ENCODE data around the gene ZNF93.
"Not testable (repeated sequence)": the region's sequence is repeated elsewhere in the genome, so short reads cannot be mapped to it uniquely, and the experiment has no call there.

The ZNF93 gene

DNA sequence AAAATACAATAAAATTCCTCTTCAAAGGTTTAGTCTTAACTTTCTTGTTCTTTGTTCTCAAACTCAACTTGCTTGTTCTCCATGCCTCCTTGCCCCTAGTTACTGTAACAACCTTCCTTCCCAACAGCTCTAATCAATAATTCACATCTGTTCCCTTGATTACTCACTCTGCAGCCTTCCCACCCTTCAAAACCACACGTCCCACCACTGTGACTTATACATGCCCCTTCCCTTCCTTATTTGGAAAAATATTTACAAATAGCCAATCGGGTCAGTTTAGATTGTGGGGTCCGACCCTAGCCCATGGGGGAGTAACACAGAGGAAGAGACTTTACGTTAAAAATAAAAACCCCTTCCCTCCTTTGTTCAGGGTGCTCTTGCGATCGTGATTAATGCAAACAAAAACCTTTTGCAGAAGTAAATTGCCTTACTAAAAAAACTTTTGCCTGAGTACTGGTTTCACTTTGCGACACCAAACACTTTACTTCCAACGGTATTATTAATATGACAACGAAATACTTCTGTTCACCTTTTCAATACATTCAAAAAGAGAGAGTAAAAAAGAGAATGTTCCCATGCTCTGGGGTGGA, 512 bp upstream of the ZNF93 start:
- H3K4me3 ChIP-seq (ENCODE audit: control insufficient read depth in 1 of 7, extremely low read depth in 1 of 7, insufficient read depth in 4 of 7, low read depth in 2 of 7, low read length in 6 of 7), result peak overlapping the region; percentile 79 to 98 (median 94)
- peak overlapping the region; percentile 85 to 94 for H3K27ac ChIP-seq (ENCODE audit: insufficient read depth in 1 of 2, low read depth in 1 of 2, low read length in 2 of 2, poor library complexity in 1 of 2, severe bottlenecking in 2 of 2)
- 3% methylated on average over 5 of the region's 9 CpGs for WGBS (ENCODE audit: insufficient coverage)

GRCh38 chr19:19907551-19907950, 6.8 kb downstream of the ZNF93 start:
- WGBS (ENCODE audit: insufficient coverage), result 100% methylated on average over 1 of the region's 3 CpGs
- H3K4me1 ChIP-seq (ENCODE audit: control extremely low read depth in 1 of 4, control insufficient read depth in 4 of 4, insufficient read depth in 4 of 4, low read length in 3 of 4); DNase-seq; POLR2A ChIA-PET; CTCF ChIA-PET; H3K27me3 ChIP-seq (replicated peaks in 2 of 5; ENCODE audit: control insufficient read depth in 4 of 5, insufficient read depth in 5 of 5, low read length in 4 of 5); H3K4me3 ChIP-seq (ENCODE audit: control insufficient read depth in 1 of 7, extremely low read depth in 1 of 7, insufficient read depth in 4 of 7, low read depth in 2 of 7, low read length in 6 of 7); H3K27ac ChIP-seq (ENCODE audit: insufficient read depth in 1 of 2, low read depth in 1 of 2, low read length in 2 of 2, poor library complexity in 1 of 2, severe bottlenecking in 2 of 2): not testable (repeated sequence)
- Histone ChIP-seq H3K9me3 (ENCODE audit: control extremely low read depth in 1 of 5, control insufficient read depth in 4 of 5, insufficient read depth in 2 of 5, low read depth in 1 of 5, low read length in 4 of 5) (peaks cover 9 to 78% (median 41%) of the 10 kb centered on the region in 5 experiments), H3K36me3 (ENCODE audit: control insufficient read depth in 4 of 4, insufficient read depth in 4 of 4, low read length in 3 of 4) (peaks cover 24 to 65% (median 34%) of the 10 kb centered on the region in 4 experiments)

More for the DNA sequence above, 512 bp upstream of the ZNF93 start:
- Histone ChIP-seq H3K4me1 (ENCODE audit: control extremely low read depth in 1 of 4, control insufficient read depth in 4 of 4, insufficient read depth in 4 of 4, low read length in 3 of 4) (peaks cover 0 to 15% (median 6%) of the 10 kb centered on the region in 4 experiments), H3K9me3 (ENCODE audit: control extremely low read depth in 1 of 5, control insufficient read depth in 4 of 5, insufficient read depth in 2 of 5, low read depth in 1 of 5, low read length in 4 of 5) (peaks cover 1 to 51% (median 31%) of the 10 kb centered on the region in 5 experiments), H3K27me3 (replicated peaks in 2 of 5; ENCODE audit: control insufficient read depth in 4 of 5, insufficient read depth in 5 of 5, low read length in 4 of 5) (no peaks in the 10 kb centered on the region), H3K36me3 (ENCODE audit: control insufficient read depth in 4 of 4, insufficient read depth in 4 of 4, low read length in 3 of 4) (peaks cover 9 to 17% (median 14%) of the 10 kb centered on the region in 4 experiments)
- CTCF ChIA-PET, result interaction anchor here (1.5 kb wide), 1 partner anchor 30 kb away, joined by 3 read pairs; no protein-coding TSS in a partner anchor
- DNase-seq, result peak; percentile 86 to 96 (median 94)
- POLR2A ChIA-PET, result interaction anchor here (0.7 to 2.3 kb wide), 3 partner anchors 34 to 1496 kb away, joined by 3 to 12 read pairs (median 6); partner anchors contain the start of genes ZNF253 and ZNF506

- Histone ChIP-seq H3K4me1 (ENCODE audit: control extremely low read depth in 1 of 4, control insufficient read depth in 4 of 4, insufficient read depth in 4 of 4, low read length in 3 of 4) (no peaks in the 10 kb centered on the region), H3K36me3 (ENCODE audit: control insufficient read depth in 4 of 4, insufficient read depth in 4 of 4, low read length in 3 of 4) (peaks cover 17 to 75% (median 33%) of the 10 kb centered on the region in 4 experiments), H3K9me3 (ENCODE audit: control extremely low read depth in 1 of 5, control insufficient read depth in 4 of 5, insufficient read depth in 2 of 5, low read depth in 1 of 5, low read length in 4 of 5) (peaks cover 9 to 82% (median 43%) of the 10 kb centered on the region in 5 experiments), H3K27me3 (replicated peaks in 2 of 5; ENCODE audit: control insufficient read depth in 4 of 5, insufficient read depth in 5 of 5, low read length in 4 of 5) (no peaks in the 10 kb centered on the region), H3K4me3 (ENCODE audit: control insufficient read depth in 1 of 7, extremely low read depth in 1 of 7, insufficient read depth in 4 of 7, low read depth in 2 of 7, low read length in 6 of 7) (peak overlapping the region in 1 of 7 experiments; percentile 25), H3K27ac (ENCODE audit: insufficient read depth in 1 of 2, low read depth in 1 of 2, low read length in 2 of 2, poor library complexity in 1 of 2, severe bottlenecking in 2 of 2) (no peak overlapping the region)
- DNase-seq, result no peak
- WGBS (ENCODE audit: insufficient coverage), result 100% methylated on average over 2 of the region's 2 CpGs
- POLR2A ChIA-PET, result no interaction called here
- CTCF ChIA-PET, result no interaction called here
Measured at GRCh38 chr19:19909654-19910053, 8.9 kb downstream of the ZNF93 start.

GRCh38 chr19:19911150-19911549, 10.4 kb downstream of the ZNF93 start:
- POLR2A ChIA-PET, result no interaction called here
- Histone ChIP-seq H3K9me3 (ENCODE audit: control extremely low read depth in 1 of 5, control insufficient read depth in 4 of 5, insufficient read depth in 2 of 5, low read depth in 1 of 5, low read length in 4 of 5) (peaks cover 9 to 74% (median 33%) of the 10 kb centered on the region in 5 experiments), H3K27me3 (replicated peaks in 2 of 5; ENCODE audit: control insufficient read depth in 4 of 5, insufficient read depth in 5 of 5, low read length in 4 of 5) (no peaks in the 10 kb centered on the region), H3K36me3 (ENCODE audit: control insufficient read depth in 4 of 4, insufficient read depth in 4 of 4, low read length in 3 of 4) (peaks cover 8 to 76% (median 30%) of the 10 kb centered on the region in 4 experiments), H3K4me3 (ENCODE audit: control insufficient read depth in 1 of 7, extremely low read depth in 1 of 7, insufficient read depth in 4 of 7, low read depth in 2 of 7, low read length in 6 of 7) (peak overlapping the region in 1 of 7 experiments; percentile 19), H3K27ac (ENCODE audit: insufficient read depth in 1 of 2, low read depth in 1 of 2, low read length in 2 of 2, poor library complexity in 1 of 2, severe bottlenecking in 2 of 2) (no peak overlapping the region), H3K4me1 (ENCODE audit: control extremely low read depth in 1 of 4, control insufficient read depth in 4 of 4, insufficient read depth in 4 of 4, low read length in 3 of 4) (no peaks in the 10 kb centered on the region)
- CTCF ChIA-PET, result no interaction called here
- no peak for DNase-seq
- no CpG with 5 or more reads among the region's 1 CpG for WGBS (ENCODE audit: insufficient coverage)

- CTCF ChIA-PET, result no interaction called here
- Histone ChIP-seq H3K9me3 (ENCODE audit: control extremely low read depth in 1 of 5, control insufficient read depth in 4 of 5, insufficient read depth in 2 of 5, low read depth in 1 of 5, low read length in 4 of 5) (peaks cover 5 to 59% (median 27%) of the 10 kb centered on the region in 5 experiments), H3K36me3 (ENCODE audit: control insufficient read depth in 4 of 4, insufficient read depth in 4 of 4, low read length in 3 of 4) (peaks cover 5 to 76% (median 29%) of the 10 kb centered on the region in 4 experiments), H3K4me3 (ENCODE audit: control insufficient read depth in 1 of 7, extremely low read depth in 1 of 7, insufficient read depth in 4 of 7, low read depth in 2 of 7, low read length in 6 of 7) (no peak overlapping the region), H3K4me1 (ENCODE audit: control extremely low read depth in 1 of 4, control insufficient read depth in 4 of 4, insufficient read depth in 4 of 4, low read length in 3 of 4) (no peaks in the 10 kb centered on the region), H3K27me3 (replicated peaks in 2 of 5; ENCODE audit: control insufficient read depth in 4 of 5, insufficient read depth in 5 of 5, low read length in 4 of 5) (no peaks in the 10 kb centered on the region), H3K27ac (ENCODE audit: insufficient read depth in 1 of 2, low read depth in 1 of 2, low read length in 2 of 2, poor library complexity in 1 of 2, severe bottlenecking in 2 of 2) (no peak overlapping the region)
- no peak for DNase-seq
- 100% methylated on average over 1 of the region's 3 CpGs for WGBS (ENCODE audit: insufficient coverage)
- POLR2A ChIA-PET, result interaction anchor here (0.6 kb wide), 1 partner anchor 93 kb away, joined by 3 read pairs; the partner anchor contains the start of gene ZNF506
Measured at GRCh38 chr19:19914596-19914995, 13.8 kb downstream of the ZNF93 start.

DNA sequence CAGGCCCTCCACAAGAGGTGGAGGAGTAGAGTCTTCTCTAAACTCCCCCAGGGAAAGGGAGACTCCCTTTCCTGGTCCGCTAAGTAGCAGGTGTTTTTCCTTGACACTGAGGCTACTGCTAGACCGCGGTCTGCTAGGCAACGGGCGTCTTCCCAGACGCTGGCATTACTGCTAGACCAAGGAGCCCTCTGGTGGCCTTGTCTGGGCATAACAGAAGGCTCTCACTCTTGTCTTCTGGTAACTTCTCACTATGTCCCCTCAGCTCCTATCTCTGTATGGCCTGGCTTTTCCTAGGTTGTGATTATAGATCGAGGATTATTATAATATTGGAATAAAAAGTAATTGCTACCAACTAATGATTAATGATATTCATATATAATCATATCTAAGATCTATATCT, 29.7 kb downstream of the ZNF93 start:
- Histone ChIP-seq H3K9me3 (ENCODE audit: control extremely low read depth in 1 of 5, control insufficient read depth in 4 of 5, insufficient read depth in 2 of 5, low read depth in 1 of 5, low read length in 4 of 5) (peaks cover 15 to 78% (median 54%) of the 10 kb centered on the region in 5 experiments), H3K36me3 (ENCODE audit: control insufficient read depth in 4 of 4, insufficient read depth in 4 of 4, low read length in 3 of 4) (peaks cover 17 to 82% (median 43%) of the 10 kb centered on the region in 4 experiments)
- H3K27me3 ChIP-seq (replicated peaks in 2 of 5; ENCODE audit: control insufficient read depth in 4 of 5, insufficient read depth in 5 of 5, low read length in 4 of 5); H3K4me3 ChIP-seq (ENCODE audit: control insufficient read depth in 1 of 7, extremely low read depth in 1 of 7, insufficient read depth in 4 of 7, low read depth in 2 of 7, low read length in 6 of 7); POLR2A ChIA-PET; CTCF ChIA-PET; H3K27ac ChIP-seq (ENCODE audit: insufficient read depth in 1 of 2, low read depth in 1 of 2, low read length in 2 of 2, poor library complexity in 1 of 2, severe bottlenecking in 2 of 2); H3K4me1 ChIP-seq (ENCODE audit: control extremely low read depth in 1 of 4, control insufficient read depth in 4 of 4, insufficient read depth in 4 of 4, low read length in 3 of 4): not testable (repeated sequence)
- DNase-seq, result peak in 2 of 3 donors; percentile 10 to 18
- WGBS (ENCODE audit: insufficient coverage), result no CpG with 5 or more reads among the region's 7 CpGs
